Gastroesophageal sphincter (tissue), 4 donors: ENCODE results near the gene KIDINS220. TPM values are rescaled to one million over a fixed set of nuclear protein-coding genes. Genes with fewer than 3 reads are reported as not detected.

ENCODE experiments used
- ATAC-seq: fragments of 150-250 bp; one replicate; pipeline ENCODE4 v1.9.1; 2016; ENCODE audit warnings: mild to moderate bottlenecking, moderate library complexity
- H3K27ac ChIP-seq, 4 donors: fragments of 200-600 bp; sonication (generic) in 3 of 4; 1 replicate in 3 of 4; 2 replicates in 1 of 4; pipeline ENCODE4 v1.5.1; 2016 to 2019
- H3K27me3 ChIP-seq: fragments of 200-600 bp; sonication (generic); one replicate; pipeline ENCODE4 v1.5.1; 2019
- H3K36me3 ChIP-seq, 2 donors: fragments of 200-600 bp; sonication (generic); one replicate each; pipeline ENCODE4 v1.5.1; 2019; ENCODE audit warnings: control low read depth in 1 of 2
- H3K4me1 ChIP-seq, 3 donors: fragments of 200-600 bp; sonication (generic); 1 replicate in 2 of 3; 2 replicates in 1 of 3; pipeline ENCODE4 v1.5.1; 2016 to 2019; ENCODE audit warnings: control low read depth in 2 of 3
- H3K4me3 ChIP-seq, 2 donors: fragments of 200-600 bp; sonication (generic); one replicate each; pipeline ENCODE4 v1.5.1; 2019; ENCODE audit warnings: mild to moderate bottlenecking in 1 of 2, moderate library complexity in 1 of 2
- H3K9me3 ChIP-seq, 3 donors: fragments of 200-600 bp; sonication (generic); one replicate each; pipeline ENCODE4 v1.5.1; 2017 to 2019; ENCODE audit warnings: control low read depth in 2 of 3
- EP300 ChIP-seq: sonication (generic); formaldehyde crosslinking; IDR thresholded peaks from one replicate; pipeline ENCODE4 v1.6.1; 2017; ENCODE audit warnings: antibody characterized with exemption, mild to moderate bottlenecking
- POLR2A ChIP-seq, 2 donors: fragments of 450-650 bp; IDR thresholded peaks; one replicate each; pipeline ENCODE4 v1.6.1; 2017; ENCODE audit warnings: antibody characterized with exemption in 2 of 2, mild to moderate bottlenecking in 2 of 2, moderate library complexity in 1 of 2
- POLR2AphosphoS5 ChIP-seq: sonication (generic); formaldehyde crosslinking; IDR thresholded peaks from one replicate; pipeline ENCODE4 v1.6.1; 2017; ENCODE audit warnings: antibody characterized with exemption
- WGBS, 2 donors: methylation state at CpG; one replicate each; pipeline ENCODE4 v1.1.5; 2018; ENCODE audit warnings: low coverage in 1 of 2; 5-methylcytosine and 5-hydroxymethylcytosine counted together
- total RNA-seq, 4 donors: library from RNA; depleted of rRNA; stranded (reverse); fragments of >200 nt; gene quantifications; one replicate each; pipeline ENCODE4 v1.1.0, GENCODE V29; 2016
- TF ChIP-seq, protein P1 (sequence below), 4 experiments: fragments of 200-600 bp in 2 of 4; fragments of 450-650 bp in 2 of 4; sonication (generic) in 1 of 4; IDR thresholded peaks; one replicate each; pipeline ENCODE4 v1.5.1; 2017 to 2019; ENCODE audit warnings: antibody characterized with exemption in 4 of 4, mild to moderate bottlenecking in 2 of 4, moderate library complexity in 2 of 4

Gene KIDINS220
- total RNA-seq, 4 donors from 2014 or later: 73.3 to 122 (median 88.9) TPM

GRCh38 chr2:8714971-8715370 is 122.4 kb downstream of the KIDINS220 start:
- TF ChIP-seq POLR2AphosphoS5 (no peak), POLR2A (IDR thresholded peaks at IDR 0.05) (no peak), EP300 (no peak)
- TF ChIP-seq, protein P1, sequence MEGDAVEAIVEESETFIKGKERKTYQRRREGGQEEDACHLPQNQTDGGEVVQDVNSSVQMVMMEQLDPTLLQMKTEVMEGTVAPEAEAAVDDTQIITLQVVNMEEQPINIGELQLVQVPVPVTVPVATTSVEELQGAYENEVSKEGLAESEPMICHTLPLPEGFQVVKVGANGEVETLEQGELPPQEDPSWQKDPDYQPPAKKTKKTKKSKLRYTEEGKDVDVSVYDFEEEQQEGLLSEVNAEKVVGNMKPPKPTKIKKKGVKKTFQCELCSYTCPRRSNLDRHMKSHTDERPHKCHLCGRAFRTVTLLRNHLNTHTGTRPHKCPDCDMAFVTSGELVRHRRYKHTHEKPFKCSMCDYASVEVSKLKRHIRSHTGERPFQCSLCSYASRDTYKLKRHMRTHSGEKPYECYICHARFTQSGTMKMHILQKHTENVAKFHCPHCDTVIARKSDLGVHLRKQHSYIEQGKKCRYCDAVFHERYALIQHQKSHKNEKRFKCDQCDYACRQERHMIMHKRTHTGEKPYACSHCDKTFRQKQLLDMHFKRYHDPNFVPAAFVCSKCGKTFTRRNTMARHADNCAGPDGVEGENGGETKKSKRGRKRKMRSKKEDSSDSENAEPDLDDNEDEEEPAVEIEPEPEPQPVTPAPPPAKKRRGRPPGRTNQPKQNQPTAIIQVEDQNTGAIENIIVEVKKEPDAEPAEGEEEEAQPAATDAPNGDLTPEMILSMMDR (IDR thresholded peaks at IDR 0.05): no peak
- Histone ChIP-seq H3K4me1 (no peaks in the 10 kb centered on the region), H3K27ac (no peak overlapping the region), H3K36me3 (no peaks in the 10 kb centered on the region), H3K27me3 (no peaks in the 10 kb centered on the region), H3K9me3 (no peaks in the 10 kb centered on the region), H3K4me3 (no peak overlapping the region)
- ATAC-seq: no peak
- 89 to 98% methylated on average over 5 of the region's 5 CpGs for WGBS, 2 donors

- H3K27ac ChIP-seq: no peak overlapping the region
- no peak overlapping the region for H3K4me3 ChIP-seq
- no peaks in the 10 kb centered on the region for H3K36me3 ChIP-seq
- 60 to 90% methylated on average over 1 to 2 of the region's 7 CpGs for WGBS, 2 donors
- no peaks in the 10 kb centered on the region for H3K27me3 ChIP-seq
- no peaks in the 10 kb centered on the region for H3K4me1 ChIP-seq
- TF ChIP-seq, protein P1 (IDR thresholded peaks at IDR 0.05): no peak
- TF ChIP-seq POLR2AphosphoS5: no peak
- TF ChIP-seq EP300: no peak
- no peak for TF ChIP-seq POLR2A (IDR thresholded peaks at IDR 0.05)
- no peaks in the 10 kb centered on the region for H3K9me3 ChIP-seq
- no peak for ATAC-seq
Measured at GRCh38 chr2:8714283-8714682, 123.1 kb downstream of the KIDINS220 start.

GRCh38 chr2:8710951-8711350 is 126.5 kb downstream of the KIDINS220 start:
- TF ChIP-seq, protein P1 (IDR thresholded peaks at IDR 0.05): no peak
- no peak for TF ChIP-seq EP300
- TF ChIP-seq POLR2AphosphoS5: no peak
- H3K4me1 ChIP-seq: no peaks in the 10 kb centered on the region
- H3K27ac ChIP-seq: no peak overlapping the region
- no peaks in the 10 kb centered on the region for H3K36me3 ChIP-seq
- H3K27me3 ChIP-seq: no peaks in the 10 kb centered on the region
- 66 to 74% methylated on average over 3 of the region's 3 CpGs for WGBS, 2 donors
- no peak for ATAC-seq
- no peaks in the 10 kb centered on the region for H3K9me3 ChIP-seq
- H3K4me3 ChIP-seq: no peak overlapping the region

DNA sequence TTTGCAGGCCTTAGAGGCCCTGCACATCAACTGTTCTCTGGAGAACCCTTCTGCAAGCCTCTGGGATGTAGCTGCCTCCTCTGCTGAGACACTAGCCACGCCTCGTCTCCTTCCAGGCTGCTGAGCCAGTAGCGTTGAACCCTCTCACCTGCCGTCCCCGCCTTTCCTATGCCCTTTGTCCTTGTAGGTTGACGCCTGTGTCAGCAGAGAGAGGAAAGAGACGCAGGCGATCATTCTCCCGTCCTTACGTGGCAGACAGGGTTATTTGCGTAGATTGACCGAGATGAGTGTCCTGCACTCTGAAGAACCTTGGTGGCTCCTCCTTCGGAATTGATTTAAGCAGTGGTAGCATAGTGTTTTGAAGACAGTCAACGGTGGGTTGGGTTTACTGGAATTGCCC is 127.8 kb downstream of the KIDINS220 start:
- ATAC-seq: no peak
- TF ChIP-seq POLR2AphosphoS5: no peak
- TF ChIP-seq, protein P1 (IDR thresholded peaks at IDR 0.05): no peak
- TF ChIP-seq EP300: no peak
- Histone ChIP-seq H3K36me3 (no peaks in the 10 kb centered on the region), H3K4me1 (no peaks in the 10 kb centered on the region), H3K27me3 (no peaks in the 10 kb centered on the region), H3K27ac (no peak overlapping the region), H3K4me3 (no peak overlapping the region), H3K9me3 (no peaks in the 10 kb centered on the region)
- 89 to 93% methylated on average over 2 to 12 of the region's 14 CpGs for WGBS, 2 donors

DNA sequence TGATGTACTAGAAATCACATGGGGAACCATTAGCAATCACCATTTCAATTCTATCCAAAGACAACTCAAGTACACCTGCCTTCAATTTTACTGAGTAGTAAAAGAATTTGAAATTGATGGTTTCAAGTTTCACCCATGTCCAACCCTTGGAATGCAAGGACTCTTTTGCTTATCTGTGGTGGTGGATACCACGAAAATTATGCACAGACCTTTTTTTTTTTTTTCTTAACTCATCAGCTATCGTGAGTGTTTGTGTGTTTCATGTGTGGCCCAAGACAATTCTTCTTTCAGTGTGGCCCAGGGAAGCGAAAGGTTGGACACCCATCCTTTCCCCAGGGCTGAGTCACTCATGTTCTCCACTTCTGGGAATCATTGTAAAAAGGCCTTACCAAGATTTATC is 132.5 kb downstream of the KIDINS220 start:
- ATAC-seq: no peak
- no peak for TF ChIP-seq POLR2A (IDR thresholded peaks at IDR 0.05)
- TF ChIP-seq, protein P1 (IDR thresholded peaks at IDR 0.05): no peak
- TF ChIP-seq EP300: no peak
- no peak for TF ChIP-seq POLR2AphosphoS5
- Histone ChIP-seq H3K36me3 (no peaks in the 10 kb centered on the region), H3K27ac (no peak overlapping the region), H3K9me3 (no peaks in the 10 kb centered on the region), H3K27me3 (no peaks in the 10 kb centered on the region), H3K4me3 (no peak overlapping the region), H3K4me1 (no peaks in the 10 kb centered on the region)
- 45 to 81% methylated on average over 3 of the region's 3 CpGs for WGBS, 2 donors
